H9 (cell line): ENCODE data around the gene NEXMIF. TPM values are rescaled to one million over a fixed set of nuclear protein-coding genes. Genes with fewer than 3 reads are reported as not detected.

Source experiments
- DNase-seq: peaks from one replicate; pipeline ENCODE4 v3.0.0-alpha.2; 2017
- H2AFZ ChIP-seq: one replicate; pipeline ENCODE4 v1.6.1; 2013; ENCODE audit warnings: mild to moderate bottlenecking, low read length, control low read depth, moderate library complexity
- H2AK5ac ChIP-seq: 2 replicates; pipeline ENCODE4 v1.6.1; 2013; ENCODE audit warnings: low read length, control low read depth, mixed read lengths; ENCODE audit not compliant: insufficient read length
- H2BK120ac ChIP-seq: one replicate; pipeline ENCODE4 v1.6.1; 2013; ENCODE audit warnings: low read depth, mild to moderate bottlenecking, low read length, control low read depth, inconsistent platforms; ENCODE audit not compliant: poor library complexity, severe bottlenecking
- H2BK12ac ChIP-seq: 2 replicates; pipeline ENCODE4 v1.6.1; 2013; ENCODE audit warnings: low read length, control low read depth, mixed read lengths, low read depth; ENCODE audit not compliant: insufficient read length
- H2BK15ac ChIP-seq: 2 replicates; pipeline ENCODE4 v1.6.1; 2013; ENCODE audit warnings: low read depth, low read length, control low read depth
- H2BK20ac ChIP-seq: one replicate; pipeline ENCODE4 v1.6.1; 2013; ENCODE audit warnings: low read depth, mild to moderate bottlenecking, low read length, control low read depth, inconsistent platforms; ENCODE audit not compliant: poor library complexity, severe bottlenecking
- H2BK5ac ChIP-seq: 2 replicates; pipeline ENCODE4 v1.6.1; 2013; ENCODE audit warnings: low read length, control low read depth, mixed read lengths; ENCODE audit not compliant: insufficient read length
- H3K14ac ChIP-seq: 2 replicates; pipeline ENCODE4 v1.6.1; 2013; ENCODE audit warnings: low read length, control low read depth; ENCODE audit not compliant: insufficient read depth
- H3K18ac ChIP-seq: 2 replicates; pipeline ENCODE4 v1.6.1; 2013; ENCODE audit warnings: low read depth, mild to moderate bottlenecking, mixed read lengths, low read length, control low read depth; ENCODE audit not compliant: insufficient read length
- H3K23ac ChIP-seq: 2 replicates; pipeline ENCODE4 v1.6.1; 2013; ENCODE audit warnings: low read length, control low read depth, mixed read lengths, low read depth; ENCODE audit not compliant: insufficient read length
- H3K23me2 ChIP-seq: 2 replicates; pipeline ENCODE4 v1.6.1; 2013; ENCODE audit warnings: low read depth, mild to moderate bottlenecking, mixed read lengths, low read length, control low read depth; ENCODE audit not compliant: insufficient read length, poor library complexity, severe bottlenecking
- H3K27ac ChIP-seq: 2 replicates; pipeline ENCODE4 v1.5.1; 2013; ENCODE audit warnings: low read length, control low read depth, mixed read lengths, low read depth; ENCODE audit not compliant: insufficient read length
- H3K27me3 ChIP-seq: 2 replicates; pipeline ENCODE4 v1.6.1; 2013; ENCODE audit warnings: low read length, control low read depth, inconsistent platforms; ENCODE audit not compliant: insufficient read depth
- H3K4ac ChIP-seq: 2 replicates; pipeline ENCODE4 v1.6.1; 2013; ENCODE audit warnings: low read depth, mild to moderate bottlenecking, control low read depth, inconsistent platforms, low read length, moderate library complexity
- H3K4me1 ChIP-seq: 2 replicates; pipeline ENCODE4 v1.6.1; 2013; ENCODE audit warnings: low read length, control low read depth, inconsistent platforms; ENCODE audit not compliant: insufficient read depth
- H3K4me2 ChIP-seq: 2 replicates; pipeline ENCODE4 v1.6.1; 2013; ENCODE audit warnings: low read length, control low read depth, mixed read lengths; ENCODE audit not compliant: insufficient read length, insufficient read depth
- H3K56ac ChIP-seq: 2 replicates; pipeline ENCODE4 v1.6.1; 2013; ENCODE audit warnings: low read depth, mild to moderate bottlenecking, mixed read lengths, low read length, control low read depth; ENCODE audit not compliant: insufficient read length
- H3K79me1 ChIP-seq: 2 replicates; pipeline ENCODE4 v1.6.1; 2013; ENCODE audit warnings: low read depth, mild to moderate bottlenecking, moderate library complexity, low read length, control low read depth, inconsistent platforms; ENCODE audit not compliant: insufficient read depth, poor library complexity, severe bottlenecking
- H3K79me2 ChIP-seq: 2 replicates; pipeline ENCODE4 v1.6.1; 2013; ENCODE audit warnings: low read length, control low read depth, inconsistent platforms; ENCODE audit not compliant: insufficient read depth
- H3K9ac ChIP-seq: 2 replicates; pipeline ENCODE4 v1.6.1; 2013; ENCODE audit warnings: low read length, control low read depth, mixed read lengths; ENCODE audit not compliant: insufficient read length; ENCODE audit errors: extremely low read depth
- H3K9me3 ChIP-seq: one replicate; pipeline ENCODE4 v1.6.1; 2013; ENCODE audit warnings: low read depth, low read length, inconsistent platforms; ENCODE audit not compliant: control insufficient read depth
- H3T11ph ChIP-seq: one replicate; pipeline ENCODE4 v1.6.1; 2013; ENCODE audit warnings: mild to moderate bottlenecking, low read length, control low read depth, inconsistent platforms
- H4K20me1 ChIP-seq: one replicate; pipeline ENCODE4 v1.6.1; 2013; ENCODE audit not compliant: control insufficient read depth, insufficient read length, insufficient read depth
- H4K5ac ChIP-seq: 2 replicates; pipeline ENCODE4 v1.6.1; 2013; ENCODE audit warnings: low read depth, mild to moderate bottlenecking, mixed read lengths, low read length, control low read depth; ENCODE audit not compliant: insufficient read length
- H4K8ac ChIP-seq: replicated peaks from 2 replicates; pipeline ENCODE4 v1.6.1; 2013; ENCODE audit warnings: low read length, control low read depth, mixed read lengths, low read depth; ENCODE audit not compliant: insufficient read length
- H4K91ac ChIP-seq: 2 replicates; pipeline ENCODE4 v1.6.1; 2013; ENCODE audit warnings: low read depth, mild to moderate bottlenecking, moderate library complexity, mixed read lengths, low read length, control low read depth; ENCODE audit not compliant: insufficient read length
- H3K27ac Mint-ChIP-seq, 3 experiments: 2 replicates in 2 of 3; 3 replicates in 1 of 3; pipeline ENCODE4 v1.8.0; 2020 to 2021; ENCODE audit warnings: mixed read lengths in 3 of 3, mild to moderate bottlenecking in 1 of 3, moderate library complexity in 1 of 3
- H3K27me3 Mint-ChIP-seq: 2 replicates; pipeline ENCODE4 v1.8.0; 2021; ENCODE audit warnings: low read depth, mild to moderate bottlenecking, moderate library complexity, mixed read lengths
- H3K36me3 Mint-ChIP-seq, 3 experiments: 2 replicates in 2 of 3; 3 replicates in 1 of 3; pipeline ENCODE4 v1.8.0; 2020 to 2021; ENCODE audit warnings: low read depth in 3 of 3, mixed read lengths in 3 of 3; ENCODE audit not compliant: insufficient read depth in 1 of 3
- H3K4me1 Mint-ChIP-seq, 2 experiments: 2 replicates each; pipeline ENCODE4 v1.8.0; 2020; ENCODE audit warnings: mixed read lengths in 2 of 2
- H3K4me3 Mint-ChIP-seq, 2 experiments: 2 replicates in 1 of 2; 3 replicates in 1 of 2; pipeline ENCODE4 v1.8.0; 2020 to 2021; ENCODE audit warnings: mild to moderate bottlenecking in 2 of 2, mixed read lengths in 2 of 2, moderate library complexity in 1 of 2
- H3K9me3 Mint-ChIP-seq, 2 experiments: 2 replicates in 1 of 2; 3 replicates in 1 of 2; pipeline ENCODE4 v1.8.0; 2020; ENCODE audit warnings: mild to moderate bottlenecking in 2 of 2, mixed read lengths in 2 of 2, moderate library complexity in 1 of 2
- WGBS: extraction: QIAGEN DNeasy Blood & Tissue Kit; methylation state at CpG from one replicate; pipeline ENCODE4 v1.1.7; 2013; ENCODE audit warnings: missing lambda C conversion rate, low lambda C conversion rate, mixed read lengths; ENCODE audit not compliant: insufficient read length; ENCODE audit errors: extremely low coverage; 5-methylcytosine and 5-hydroxymethylcytosine counted together
- total RNA-seq: library from RNA; stranded (reverse); gene quantifications from 2 replicates; pipeline ENCODE4 v1.2.1, GENCODE V29; 2021
- TF ChIP-seq, protein P1 (sequence below): fragments of 200-600 bp; sonication (generic); conservative IDR thresholded peaks from 3 replicates; pipeline ENCODE4 v1.8.0; 2021; ENCODE audit warnings: antibody characterized with exemption, mild to moderate bottlenecking

NEXMIF gene
- total RNA-seq, 1 experiment from 2014 or later, result 0.22 TPM

DNA sequence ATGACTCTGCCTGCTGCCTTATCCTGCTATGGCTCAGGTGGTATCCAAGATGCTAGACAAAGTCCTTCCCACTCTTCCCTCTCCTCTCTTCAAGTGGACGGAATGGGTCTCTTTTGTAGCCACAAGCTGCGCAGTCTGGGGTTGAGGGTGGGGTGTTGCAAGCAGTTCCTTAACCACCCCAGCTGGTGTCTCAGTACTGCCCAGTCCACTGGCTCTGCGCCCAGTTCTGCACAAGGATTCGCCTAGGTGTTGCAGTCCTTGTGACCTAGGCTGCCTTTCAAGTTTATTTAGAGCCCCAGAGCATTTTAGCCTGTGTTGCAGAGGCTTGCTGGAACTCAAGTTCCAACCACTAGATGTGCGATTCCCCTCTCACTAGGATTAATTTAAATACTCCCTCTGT lies 120.7 kb downstream of the NEXMIF start:
- H3T11ph ChIP-seq, result no peak overlapping the region
- no peaks in the 10 kb centered on the region for H3K79me2 ChIP-seq
- H3K9ac ChIP-seq, result no peak overlapping the region
- peaks cover 72% of the 10 kb centered on the region in 2 experiments for H3K9me3 Mint-ChIP-seq
- H3K9me3 ChIP-seq, result peaks cover 32% of the 10 kb centered on the region
- no peak overlapping the region for H3K14ac ChIP-seq
- no peaks in the 10 kb centered on the region for H3K23me2 ChIP-seq
- H3K4me2 ChIP-seq, result no peak overlapping the region
- H3K27me3 Mint-ChIP-seq, result no peaks in the 10 kb centered on the region
- H3K4me1 ChIP-seq, result no peaks in the 10 kb centered on the region
- TF ChIP-seq, protein P1, sequence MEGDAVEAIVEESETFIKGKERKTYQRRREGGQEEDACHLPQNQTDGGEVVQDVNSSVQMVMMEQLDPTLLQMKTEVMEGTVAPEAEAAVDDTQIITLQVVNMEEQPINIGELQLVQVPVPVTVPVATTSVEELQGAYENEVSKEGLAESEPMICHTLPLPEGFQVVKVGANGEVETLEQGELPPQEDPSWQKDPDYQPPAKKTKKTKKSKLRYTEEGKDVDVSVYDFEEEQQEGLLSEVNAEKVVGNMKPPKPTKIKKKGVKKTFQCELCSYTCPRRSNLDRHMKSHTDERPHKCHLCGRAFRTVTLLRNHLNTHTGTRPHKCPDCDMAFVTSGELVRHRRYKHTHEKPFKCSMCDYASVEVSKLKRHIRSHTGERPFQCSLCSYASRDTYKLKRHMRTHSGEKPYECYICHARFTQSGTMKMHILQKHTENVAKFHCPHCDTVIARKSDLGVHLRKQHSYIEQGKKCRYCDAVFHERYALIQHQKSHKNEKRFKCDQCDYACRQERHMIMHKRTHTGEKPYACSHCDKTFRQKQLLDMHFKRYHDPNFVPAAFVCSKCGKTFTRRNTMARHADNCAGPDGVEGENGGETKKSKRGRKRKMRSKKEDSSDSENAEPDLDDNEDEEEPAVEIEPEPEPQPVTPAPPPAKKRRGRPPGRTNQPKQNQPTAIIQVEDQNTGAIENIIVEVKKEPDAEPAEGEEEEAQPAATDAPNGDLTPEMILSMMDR, result no peak
- H2BK20ac ChIP-seq, result no peak overlapping the region
- peaks cover 8 to 11% of the 10 kb centered on the region in 2 experiments for H3K4me1 Mint-ChIP-seq
- H3K27ac Mint-ChIP-seq, result no peak overlapping the region
- no peak for DNase-seq
- no peaks in the 10 kb centered on the region for H4K20me1 ChIP-seq
- no CpG with 5 or more reads among the region's 5 CpGs for WGBS
- H2AK5ac ChIP-seq, result no peak overlapping the region
- H2BK15ac ChIP-seq, result no peak overlapping the region
- H3K4me3 Mint-ChIP-seq, result no peak overlapping the region
- no peak overlapping the region for H3K27ac ChIP-seq
- H3K27me3 ChIP-seq, result no peaks in the 10 kb centered on the region
- H3K36me3 Mint-ChIP-seq, result peaks cover 0 to 9% (median 2%) of the 10 kb centered on the region in 3 experiments; a peak in 3 of 7 replicates
- H2BK120ac ChIP-seq, result no peak overlapping the region
- H4K91ac ChIP-seq, result no peak overlapping the region
- no peak overlapping the region for H2BK12ac ChIP-seq
- no peak overlapping the region for H4K5ac ChIP-seq
- H3K4ac ChIP-seq, result no peak overlapping the region
- no peak overlapping the region for H4K8ac ChIP-seq
- H3K79me1 ChIP-seq, result no peaks in the 10 kb centered on the region
- H3K18ac ChIP-seq, result no peak overlapping the region
- H3K23ac ChIP-seq, result no peak overlapping the region
- H2BK5ac ChIP-seq, result no peak overlapping the region
- no peak overlapping the region for H3K56ac ChIP-seq
- no peak overlapping the region for H2AFZ ChIP-seq
